ENCODE results near the gene TBC1D16.

TBC1D16 gene

DNA sequence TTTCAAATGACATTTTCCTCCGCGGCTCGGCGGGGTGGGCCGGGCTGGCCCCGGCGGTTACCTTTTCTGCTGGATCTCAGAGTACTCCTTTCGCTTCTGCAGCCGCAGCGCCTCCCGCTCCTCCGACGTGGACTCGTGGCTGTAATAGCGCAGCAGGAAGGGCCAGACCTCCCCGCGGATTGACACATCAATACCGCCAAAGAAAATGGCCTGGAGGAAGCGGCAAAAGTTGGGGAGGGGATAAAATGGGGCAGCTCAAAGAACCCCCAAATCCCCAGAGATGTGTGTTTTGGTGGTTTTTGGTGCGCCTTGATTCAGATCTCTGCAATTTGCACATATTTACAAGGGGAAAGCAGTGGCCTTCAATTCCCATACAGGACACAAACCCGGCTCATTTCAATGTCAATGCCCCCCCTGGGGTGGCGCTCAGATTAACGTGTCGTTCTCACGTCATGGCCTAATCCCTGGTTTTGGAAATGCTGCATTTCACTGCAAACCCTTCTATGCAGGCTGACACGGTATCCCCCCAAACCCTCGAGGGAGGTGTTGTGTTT is 85.9 kb downstream of the TBC1D16 start:
- DNase-seq (ENCODE audit: low spot score), result no peak

DNA sequence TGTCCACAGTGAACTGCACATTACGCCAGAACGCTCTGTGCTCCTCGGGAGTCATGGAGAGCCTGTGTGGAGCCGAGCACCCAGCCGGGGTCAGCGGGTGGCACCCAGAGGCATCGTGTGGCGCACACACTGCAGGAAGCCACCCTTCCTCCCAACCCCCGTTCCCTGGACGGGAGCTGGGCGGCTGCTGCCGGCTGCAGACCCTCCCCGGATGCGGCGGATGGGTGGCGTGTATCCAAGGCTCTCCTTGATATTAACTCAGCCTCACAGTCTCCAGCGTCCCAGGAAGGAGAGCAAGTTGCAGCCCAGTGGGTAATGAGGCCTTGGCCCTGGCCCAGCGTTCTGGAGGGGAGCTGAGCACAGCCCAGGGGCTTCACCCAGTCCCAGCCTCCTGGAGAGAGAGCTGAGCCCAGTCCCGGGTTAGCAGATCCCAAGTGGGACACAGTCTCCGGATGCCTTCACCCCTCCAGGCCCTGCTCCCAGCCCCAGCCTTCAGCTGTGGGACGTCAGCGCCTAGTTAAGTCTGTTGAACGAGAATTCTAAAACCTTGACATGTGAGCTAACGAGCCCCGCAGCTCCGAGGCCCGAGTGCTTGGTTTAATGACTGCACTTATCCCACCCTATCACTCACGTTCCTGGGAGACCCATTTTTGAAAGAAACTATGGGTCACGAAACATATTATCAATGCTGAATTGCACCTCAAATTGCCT is 86.6 kb downstream of the TBC1D16 start:
- no peak for DNase-seq (ENCODE audit: low spot score)

DNA sequence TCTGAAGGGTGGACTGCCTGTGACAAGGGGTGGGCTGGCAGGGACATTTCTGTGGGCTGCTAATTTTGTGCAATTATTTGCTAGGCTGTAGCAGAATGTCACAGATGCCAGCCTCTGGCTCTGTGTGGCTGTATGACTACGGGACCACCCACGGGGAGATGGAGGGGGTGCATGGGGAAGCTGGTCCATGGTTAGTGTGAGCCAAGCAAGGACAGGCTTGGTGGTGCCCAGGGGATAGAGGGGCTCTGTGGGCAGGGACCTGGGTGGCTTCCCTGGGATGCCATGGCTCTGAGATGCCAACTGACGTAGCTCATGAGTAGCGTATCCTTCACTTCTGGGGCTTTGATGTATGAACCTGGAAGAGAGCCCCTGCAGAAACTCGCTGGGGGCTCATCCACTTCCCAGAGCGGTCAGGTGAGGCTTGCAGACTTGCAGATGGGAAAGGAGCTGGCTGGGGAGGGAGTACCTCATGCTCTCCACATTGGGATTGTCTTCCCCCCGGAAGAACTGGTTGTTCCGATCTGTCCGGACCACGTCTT is 87.2 kb downstream of the TBC1D16 start:
- no peak for DNase-seq (ENCODE audit: low spot score)

DNA sequence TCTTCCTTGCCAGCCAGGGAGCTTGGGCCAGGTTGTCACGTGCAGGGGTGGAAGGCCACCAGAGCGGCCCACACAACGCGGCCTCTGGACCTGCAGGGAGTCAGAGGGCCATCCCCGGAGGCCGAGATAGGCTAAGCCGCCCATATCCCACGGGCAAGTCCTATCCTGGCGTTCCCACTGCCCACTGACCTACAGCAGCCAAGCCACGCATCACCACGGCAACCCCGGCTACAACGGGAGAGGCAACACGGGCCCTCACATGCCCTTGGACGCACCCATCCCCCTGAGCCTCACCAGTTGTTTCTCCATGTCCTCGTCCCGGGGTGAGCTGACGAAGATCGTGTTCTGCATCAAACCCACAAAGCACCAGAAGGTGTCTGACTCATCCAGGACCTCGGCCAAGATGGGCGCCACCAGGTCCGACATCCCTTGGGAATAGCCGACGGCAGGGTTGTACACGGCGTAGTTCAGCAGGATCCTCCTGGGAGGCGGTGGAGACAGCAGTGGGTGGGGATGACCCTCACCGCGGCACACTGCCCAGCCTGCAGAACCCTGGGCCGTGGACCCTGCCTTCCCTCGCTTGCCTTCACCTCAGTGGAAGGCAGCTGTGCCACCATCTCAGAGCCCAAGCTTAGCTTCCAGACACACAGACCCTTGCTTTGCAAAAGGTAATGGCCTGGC is 88.2 kb downstream of the TBC1D16 start:
- DNase-seq (ENCODE audit: low spot score), result no peak

DNA sequence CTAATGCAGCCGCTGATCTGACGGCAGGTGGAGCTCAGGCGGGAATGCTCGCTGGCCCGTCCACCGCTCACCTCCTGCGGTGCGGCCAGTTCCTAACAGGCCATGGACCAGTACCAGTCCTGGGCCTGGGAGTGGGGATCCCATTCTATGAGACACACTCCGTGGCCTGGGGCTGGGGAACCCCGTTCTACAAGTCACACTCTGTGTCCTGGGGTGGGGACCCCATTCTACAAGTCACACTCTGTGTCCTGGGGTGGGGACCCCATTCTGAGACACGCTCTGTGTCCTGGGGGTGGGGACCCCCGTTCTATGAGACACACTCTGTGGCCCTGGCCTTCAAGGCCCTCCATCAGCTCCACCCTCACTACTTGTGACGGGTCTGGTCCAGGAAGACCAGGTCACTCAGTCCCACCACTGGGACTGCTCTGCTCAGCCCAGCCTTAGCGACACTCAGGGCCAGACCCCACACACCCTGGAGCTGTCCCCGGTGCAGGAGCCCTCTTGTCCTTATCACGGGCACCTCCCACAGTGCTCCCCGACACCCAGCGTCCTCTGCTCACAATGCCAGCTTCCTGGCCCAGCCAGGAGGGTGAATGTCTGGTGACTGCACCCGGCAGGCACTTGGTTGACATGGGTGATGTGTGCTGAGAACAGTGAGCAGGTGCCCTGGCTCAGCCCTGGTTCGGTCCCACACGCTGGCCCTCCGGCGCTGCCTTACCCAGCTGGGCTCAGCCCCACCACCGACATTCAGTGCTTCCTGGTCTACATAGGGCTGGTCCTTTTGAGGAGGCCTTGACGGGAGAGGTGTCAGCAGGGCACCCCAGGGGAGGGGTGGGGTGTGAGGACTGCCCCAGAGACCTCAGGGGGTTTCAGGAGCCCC is 89.1 kb downstream of the TBC1D16 start:
- no peak for DNase-seq (ENCODE audit: low spot score)

DNA sequence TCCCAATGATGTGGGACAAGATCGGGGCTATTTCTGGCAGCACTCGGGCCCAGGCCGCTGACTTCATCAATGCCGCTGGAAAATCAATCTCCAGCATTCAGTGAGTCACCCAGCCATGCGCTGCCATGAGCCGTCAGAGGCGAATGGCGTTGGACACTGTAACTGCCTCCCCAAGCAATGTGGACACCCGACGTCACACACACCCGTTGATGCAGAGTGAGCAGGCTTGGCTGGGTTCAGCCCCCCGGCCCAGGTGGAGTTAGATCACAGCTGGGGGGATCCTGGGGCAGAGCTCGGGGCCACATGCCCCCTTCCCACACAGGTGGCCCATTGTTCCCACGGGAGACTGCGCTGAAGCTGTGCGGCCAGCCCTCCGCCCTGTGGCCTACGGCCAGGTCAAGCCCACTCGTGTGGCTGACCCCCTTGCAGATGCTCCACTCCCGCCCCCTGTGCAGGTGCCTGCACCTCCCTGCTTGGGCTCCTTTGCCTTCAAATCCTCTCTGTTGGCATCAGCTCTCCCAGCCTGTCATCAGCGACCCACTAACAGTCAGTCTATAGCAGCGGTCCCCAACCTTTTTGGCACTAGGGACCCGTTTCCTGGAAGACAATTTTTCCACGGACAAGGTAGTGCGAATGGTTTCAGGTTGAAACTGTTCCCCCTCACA is 89.9 kb downstream of the TBC1D16 start:
- DNase-seq (ENCODE audit: low spot score), result no peak

DNA sequence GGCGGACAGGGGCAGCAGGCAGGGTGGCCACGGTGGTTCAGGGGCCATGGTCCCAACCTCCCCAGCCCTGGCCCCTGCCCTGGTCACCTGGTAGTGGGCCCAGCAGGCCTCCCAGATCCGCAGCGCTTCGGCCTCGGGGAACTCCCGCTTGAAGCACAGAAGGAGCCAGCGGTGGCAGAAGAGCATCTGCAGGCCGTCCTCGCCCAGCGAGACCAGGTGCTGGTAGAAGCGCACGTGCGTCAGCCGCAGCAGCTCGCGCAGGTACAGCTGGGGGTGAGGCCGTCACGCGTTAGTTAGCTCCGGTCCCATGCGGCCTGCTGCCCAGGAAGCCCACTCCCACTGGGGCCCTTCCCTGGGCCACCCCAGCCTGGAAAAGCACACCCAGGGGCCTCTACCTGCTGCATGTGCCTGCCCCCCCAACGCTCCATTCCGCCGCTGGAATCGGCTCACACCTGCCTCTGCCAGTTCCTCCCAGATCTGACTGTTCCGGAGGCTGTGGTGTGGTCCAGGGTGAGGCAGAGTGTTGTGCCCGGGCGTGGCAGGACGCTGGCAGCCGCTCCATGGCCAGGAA is 90.8 kb downstream of the TBC1D16 start:
- no peak for DNase-seq (ENCODE audit: low spot score)

DNA sequence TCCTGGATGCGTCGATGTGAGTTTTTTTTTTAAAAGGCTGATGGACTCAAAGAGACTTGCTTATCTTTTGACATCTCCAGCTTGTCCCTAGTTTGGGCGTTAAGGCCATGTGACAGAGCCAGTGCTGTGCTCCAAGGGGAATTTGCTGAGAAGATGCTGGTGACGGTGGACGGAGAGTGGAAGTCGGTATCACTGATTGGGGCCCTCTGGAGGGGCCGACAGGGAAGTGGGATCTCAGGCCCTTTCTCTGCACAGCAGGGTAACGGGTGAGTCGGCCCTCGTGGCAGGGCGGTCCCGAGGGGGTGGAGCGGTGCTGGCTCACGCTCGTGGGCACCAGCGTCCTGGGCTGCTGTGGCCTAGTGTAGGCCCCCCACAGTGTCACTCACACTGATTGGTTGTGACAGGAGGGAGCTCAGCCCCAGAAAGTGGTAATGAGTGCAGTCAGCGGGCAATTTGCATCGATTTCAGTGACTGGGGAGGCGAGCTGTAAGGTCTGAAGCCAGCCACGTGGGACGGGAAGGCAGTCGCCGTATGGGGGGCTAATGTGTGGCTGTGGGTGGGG is 91.3 kb downstream of the TBC1D16 start:
- DNase-seq (ENCODE audit: low spot score), result no peak

DNA sequence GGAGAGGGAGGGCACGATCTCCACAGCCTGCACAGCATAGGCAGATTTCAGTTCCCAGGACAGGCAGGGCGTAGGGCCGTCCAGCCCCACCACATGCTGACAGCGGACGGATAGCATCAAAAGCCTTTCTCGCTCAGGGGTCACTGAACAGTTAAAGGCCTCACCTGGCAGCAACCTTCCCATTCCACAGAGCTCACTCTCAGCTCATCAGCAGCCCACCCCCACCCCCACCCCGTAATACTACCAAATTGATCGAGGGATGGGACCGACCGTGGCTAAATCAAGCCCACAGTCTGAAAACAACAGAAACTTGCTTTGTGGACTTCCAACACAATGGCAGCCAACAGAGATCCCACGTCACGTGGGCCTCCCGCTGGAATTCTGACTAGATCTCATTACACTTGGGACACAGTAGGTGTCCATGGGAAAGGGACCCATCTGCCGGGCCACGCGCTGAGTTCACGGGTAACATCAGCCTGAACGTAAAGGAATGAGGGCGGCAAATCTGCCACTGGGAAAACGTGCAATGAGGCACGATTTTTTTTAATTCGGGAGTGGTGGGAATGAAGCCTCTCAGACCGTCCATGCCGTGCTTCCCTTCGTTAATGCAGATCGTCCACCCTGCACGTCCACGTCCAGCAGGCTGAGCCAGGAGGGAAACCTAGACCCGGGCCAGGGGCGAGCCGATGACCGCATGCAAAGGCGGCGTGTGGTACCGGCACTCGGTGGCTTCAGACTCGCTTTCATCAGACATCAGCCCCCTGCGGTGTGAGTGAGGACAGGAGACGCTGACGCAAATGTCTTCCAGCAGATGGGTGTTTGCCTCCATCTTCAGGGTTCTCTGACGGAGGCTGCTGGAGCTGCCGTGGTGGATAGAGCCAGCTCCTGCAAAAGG is 92.1 kb downstream of the TBC1D16 start:
- DNase-seq (ENCODE audit: low spot score), result no peak

DNA sequence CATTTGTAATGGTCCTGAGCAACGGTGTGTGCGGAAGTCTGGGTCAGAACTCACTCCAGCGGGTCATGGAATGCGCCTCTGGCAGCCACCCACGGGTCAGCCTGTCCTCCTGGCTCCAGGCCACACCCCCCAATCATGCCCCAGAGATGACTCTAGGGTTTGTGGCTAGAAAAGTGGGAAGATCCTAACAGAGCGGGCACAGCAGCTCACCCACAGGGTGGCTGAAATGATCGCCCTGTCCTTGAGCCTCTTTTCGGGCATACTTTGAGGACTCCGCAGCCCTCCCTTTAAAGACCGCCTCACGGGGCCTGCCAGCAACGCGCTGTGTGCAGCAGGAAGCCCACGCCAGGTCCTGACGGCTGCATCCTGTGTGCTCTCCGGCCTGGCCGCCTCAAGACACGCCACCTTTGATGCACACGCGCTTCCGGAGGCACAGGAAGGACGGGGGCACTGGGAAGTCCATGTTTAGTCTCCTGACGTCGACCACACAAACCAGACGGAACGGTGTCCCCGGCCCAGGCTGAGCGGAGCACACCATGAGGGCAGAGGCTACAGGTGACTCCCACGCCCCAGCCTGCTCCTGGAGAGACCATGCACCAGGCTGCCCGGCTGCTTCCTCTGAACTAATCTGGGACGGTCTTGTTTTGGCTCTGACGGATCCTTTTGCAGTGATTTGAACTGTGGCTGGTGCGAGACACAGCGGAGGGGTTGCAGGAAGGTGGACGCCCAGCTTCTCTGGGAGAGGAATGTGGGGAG is 92.9 kb downstream of the TBC1D16 start:
- DNase-seq (ENCODE audit: low spot score), result peak; percentile 95

DNA sequence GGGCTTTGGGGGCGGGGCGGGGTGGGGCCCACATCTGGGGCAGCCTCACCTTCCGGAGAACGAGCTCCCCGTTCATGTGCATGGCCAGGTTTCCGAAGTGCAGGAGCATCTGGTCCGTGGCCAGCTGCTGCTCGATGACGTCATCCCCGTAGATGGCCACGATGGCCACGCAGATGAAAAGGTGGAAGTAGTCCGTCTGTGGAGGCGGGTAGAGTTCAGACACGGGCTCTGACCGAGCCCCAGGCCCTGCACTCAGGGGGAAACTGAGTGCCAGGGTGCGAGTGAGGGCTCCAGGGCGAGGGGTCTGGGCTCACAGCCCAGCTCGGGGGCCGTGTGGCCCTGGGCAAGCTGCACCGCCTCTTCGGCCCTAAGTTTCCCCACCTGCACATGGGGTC is 93.7 kb downstream of the TBC1D16 start:
- no peak for DNase-seq (ENCODE audit: low spot score)

DNA sequence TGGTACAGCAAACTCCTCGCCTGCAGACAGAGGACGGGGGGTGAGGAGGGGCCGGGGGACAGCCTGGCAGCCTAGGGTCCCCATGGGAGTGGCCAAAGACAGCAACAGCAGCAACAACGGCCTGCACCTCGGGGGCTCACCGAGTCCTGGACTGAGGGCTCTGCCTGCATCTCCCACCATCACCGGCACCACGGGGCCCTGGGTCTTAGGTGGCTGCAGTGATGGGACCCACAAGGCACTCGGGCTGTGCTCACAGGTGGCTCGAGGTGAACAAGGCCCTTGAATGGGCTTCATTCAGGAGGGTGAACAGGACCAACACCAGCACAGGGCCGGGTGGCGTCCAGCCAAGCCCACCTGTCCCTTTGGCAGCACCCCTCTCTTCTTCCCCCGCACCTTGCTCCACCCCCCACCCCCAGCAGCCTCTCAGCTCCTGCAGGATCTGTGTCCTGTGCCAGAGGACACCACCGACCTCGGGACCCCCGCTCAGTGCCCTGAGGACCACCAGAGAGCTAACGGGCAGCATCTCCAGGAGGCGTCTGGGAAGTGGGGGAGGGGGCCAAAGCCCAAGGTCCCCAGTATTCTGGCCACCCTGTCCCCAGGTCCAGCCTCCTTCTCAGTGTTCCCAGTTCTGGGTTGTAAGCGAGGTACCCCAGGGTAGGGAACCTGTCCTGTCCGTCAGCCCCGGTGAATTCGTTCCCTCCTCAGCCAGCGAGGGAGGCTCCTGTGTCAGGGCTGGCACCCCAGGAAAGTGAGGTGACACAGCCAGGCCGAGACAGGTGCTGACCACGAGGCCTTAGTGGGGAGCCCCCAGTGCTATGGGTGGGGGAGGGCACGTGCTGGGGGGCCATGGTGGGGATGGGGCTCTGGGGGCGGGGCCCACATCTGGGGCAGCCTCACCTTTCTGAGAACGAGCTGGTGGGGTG is 94.3 kb downstream of the TBC1D16 start:
- DNase-seq (ENCODE audit: low spot score), result no peak

DNA sequence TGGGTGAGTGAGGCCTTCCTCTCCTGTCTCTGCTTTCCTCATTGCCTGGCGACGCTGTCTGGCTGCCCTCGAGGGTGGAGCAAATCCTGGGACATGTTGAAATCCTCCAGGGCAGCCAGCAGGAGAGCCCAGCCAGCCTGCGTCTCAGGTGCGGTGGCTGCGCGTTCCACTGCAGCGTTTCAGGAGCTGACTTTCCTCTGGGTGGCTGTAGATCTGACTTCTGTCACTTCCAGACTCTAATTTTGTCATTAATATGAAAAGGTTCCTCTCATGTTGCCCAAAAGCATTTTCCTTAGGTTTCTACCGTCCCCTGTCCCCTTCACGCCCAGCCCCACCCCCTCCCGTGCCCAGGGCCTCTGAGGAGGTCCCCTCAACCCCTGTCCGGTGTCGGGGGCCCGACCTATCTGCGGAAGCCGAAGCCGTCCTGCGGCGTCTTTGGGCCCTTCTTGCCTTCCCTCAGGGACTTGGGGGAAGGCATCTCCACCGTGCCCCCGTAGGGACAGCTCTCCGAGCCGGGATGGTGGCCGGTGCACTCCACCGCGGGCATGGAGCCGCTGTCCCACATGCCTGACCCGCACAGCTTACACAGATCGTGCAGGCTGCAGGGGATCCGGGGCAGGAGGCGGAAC is 95.1 kb downstream of the TBC1D16 start:
- no peak for DNase-seq (ENCODE audit: low spot score)

DNA sequence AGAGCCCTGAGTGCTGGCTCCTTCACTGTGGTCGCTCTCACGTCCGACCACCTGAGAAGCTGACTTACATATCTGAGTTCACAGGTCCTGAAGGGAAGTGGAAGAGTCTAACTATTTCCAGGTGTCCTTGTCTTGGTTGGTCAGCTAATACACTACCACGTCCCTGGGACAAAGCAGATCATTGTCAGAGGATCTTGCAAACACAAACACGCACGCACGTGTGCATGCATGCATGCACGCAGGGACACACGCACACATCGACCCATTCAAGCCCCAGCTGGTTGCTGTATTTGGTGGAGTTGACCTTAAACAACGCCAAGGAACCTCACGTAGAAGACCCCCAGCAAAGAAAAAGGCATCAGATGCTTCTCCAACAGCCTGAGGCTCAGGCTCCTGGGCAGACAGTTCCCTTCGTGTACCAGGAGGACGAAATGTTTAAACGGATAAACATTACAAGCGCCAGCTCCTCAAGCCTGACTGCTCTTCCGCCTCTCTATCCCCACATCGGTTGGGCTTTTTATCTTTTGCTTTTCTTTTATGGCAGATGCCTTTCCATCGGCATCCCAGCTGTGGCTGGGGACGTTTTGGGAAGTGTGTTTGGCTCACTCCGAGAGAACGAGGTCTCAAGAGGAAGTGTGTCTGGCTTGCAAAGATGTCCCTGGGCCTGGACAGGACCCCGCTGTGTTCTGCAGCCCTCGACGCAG is 95.8 kb downstream of the TBC1D16 start:
- no peak for DNase-seq (ENCODE audit: low spot score)

DNA sequence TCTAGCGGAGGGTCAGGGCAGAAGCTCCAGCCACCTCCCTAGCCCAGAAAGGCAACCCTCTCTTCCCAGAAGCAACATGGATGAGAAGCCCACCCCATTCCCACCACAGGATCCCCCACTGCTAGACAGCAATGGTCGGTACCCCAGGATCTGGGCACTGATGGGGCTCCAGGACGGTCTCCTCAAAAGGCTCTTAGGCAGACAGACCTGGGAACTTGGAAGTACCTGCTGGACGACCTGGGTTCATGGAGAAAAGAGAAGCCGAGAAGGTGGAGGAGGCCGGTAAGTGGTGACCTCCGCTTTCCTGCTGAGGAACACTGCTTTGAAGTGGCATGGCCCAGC is 96.6 kb downstream of the TBC1D16 start:
- DNase-seq (ENCODE audit: low spot score), result no peak

DNA sequence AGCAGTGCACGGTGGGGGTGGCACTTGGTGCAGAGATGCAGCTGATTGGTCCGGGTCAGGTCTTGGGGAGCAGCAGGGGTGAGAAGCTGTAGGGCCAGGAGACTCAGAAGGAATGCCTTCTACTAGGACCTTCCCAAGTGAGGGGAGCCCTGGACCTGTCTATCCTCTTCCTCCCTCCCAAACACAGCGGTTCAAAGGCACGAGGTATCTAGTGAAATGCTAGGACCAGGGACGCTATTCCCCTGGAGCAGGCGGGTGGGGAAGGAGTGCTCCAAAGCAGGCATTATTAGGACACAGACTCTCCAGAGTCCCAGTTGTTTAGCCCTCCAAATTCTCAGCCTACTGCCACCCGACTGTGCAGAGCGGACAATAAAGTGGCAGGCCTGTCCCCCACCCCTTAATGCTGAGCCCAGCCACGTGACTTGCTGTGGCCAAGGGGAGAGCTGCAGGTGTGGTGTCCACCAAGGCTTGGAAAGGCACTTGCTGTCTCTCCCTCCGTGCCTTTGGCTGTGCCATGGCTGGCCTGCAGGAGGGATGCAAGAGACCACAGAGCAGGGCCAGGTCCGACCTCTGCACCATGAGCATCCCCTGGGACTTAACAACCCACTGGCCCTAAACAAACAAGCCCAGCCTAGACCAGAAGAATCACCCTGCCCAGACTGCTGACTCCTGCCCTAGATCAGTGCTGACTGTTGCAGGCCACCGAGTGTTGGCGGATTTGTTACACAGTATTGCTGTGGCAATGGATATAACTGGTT is 97.2 kb downstream of the TBC1D16 start:
- no peak for DNase-seq (ENCODE audit: low spot score)
